A549 (cell line): ENCODE measurements around the gene SLC22A7. TPM values are rescaled to one million over a fixed set of nuclear protein-coding genes. Genes with fewer than 3 reads are reported as not detected.

Experiments
- ATAC-seq, 2 experiments: fragments of 200-7000 bp in 1 of 2; fragments of >200 bp in 1 of 2; cut with Nextera tagmentation in 1 of 2; cut with Tn5 transposase in 1 of 2; 3 replicates each; pipeline versions ENCODE4 v1.8.0 to v1.9.1; 2018 to 2020; ENCODE audit warnings: mild to moderate bottlenecking in 1 of 2, moderate library complexity in 1 of 2
- CTCF ChIA-PET: fragments of 300-600 bp; sonication (Branson Sonifier 250); formaldehyde crosslinking; extraction: SDS; loops from one replicate; lab custom pipeline; 2021; ENCODE audit warnings: antibody characterized with exemption, inconsistent platforms; lab: Yijun Ruan, JAX
- POLR2A ChIA-PET: fragments of 350-600 bp; formaldehyde crosslinking; extraction: SDS; loops from one replicate; lab custom pipeline; 2021; ENCODE audit warnings: antibody characterized with exemption, inconsistent platforms; lab: Yijun Ruan, JAX
- DNase-seq, 2 experiments: peaks; one replicate each; pipeline versions ENCODE4 v3.0.0 to v3.0.0-alpha.2; 2011 to 2016; ENCODE audit warnings: low read depth in 1 of 2, low spot score in 1 of 2
- FAIRE-seq: peaks from 2 replicates; lab custom pipeline; 2011; peaks lifted over from hg19 to GRCh38; lab: Jason Lieb, UNC
- H3K27ac ChIP-seq, 2 experiments: fragments of >200 bp; sonication (Bioruptor Twin); formaldehyde crosslinking; 3 replicates each; pipeline ENCODE4 v1.5.1; 2016 to 2017
- H3K4me1 ChIP-seq: fragments of >200 bp; sonication (Bioruptor Twin); formaldehyde crosslinking; 3 replicates; pipeline ENCODE4 v1.6.1; 2016
- H3K4me2 ChIP-seq: fragments of >200 bp; sonication (Bioruptor Twin); formaldehyde crosslinking; 3 replicates; pipeline ENCODE4 v1.6.1; 2016
- H3K4me3 ChIP-seq: fragments of >200 bp; sonication (Bioruptor Twin); formaldehyde crosslinking; 3 replicates; pipeline ENCODE4 v1.5.1; 2016
- H3K9me3 ChIP-seq: fragments of >200 bp; sonication (Bioruptor Twin); formaldehyde crosslinking; 3 replicates; pipeline ENCODE4 v1.6.1; 2016
- BHLHE40 ChIP-seq: IDR thresholded peaks from 2 replicates; pipeline ENCODE4 v1.6.1; 2012; ENCODE audit warnings: low read depth, low read length, inconsistent platforms
- CEBPB ChIP-seq, 2 experiments: fragments of >200 bp in 1 of 2; sonication (Bioruptor Twin) in 1 of 2; formaldehyde crosslinking in 1 of 2; IDR thresholded peaks; 2 replicates each; pipeline ENCODE4 v1.6.1; 2012 to 2016
- CHD4 ChIP-seq: fragments of 200-600 bp; sonication (generic); IDR thresholded peaks from 2 replicates; pipeline ENCODE4 v1.6.1; 2016; ENCODE audit warnings: antibody characterized with exemption, mild to moderate bottlenecking, borderline replicate concordance
- EHF ChIP-seq: fragments of 250-450 bp; sonication (Bioruptor Pico); IDR thresholded peaks from 2 replicates; pipeline ENCODE4 v1.5.0; 2020; ENCODE audit warnings: mild to moderate bottlenecking
- EP300 ChIP-seq, 2 experiments: fragments of >200 bp; sonication (Bioruptor Twin); formaldehyde crosslinking; IDR thresholded peaks; 2 replicates in 1 of 2; 3 replicates in 1 of 2; pipeline ENCODE4 v1.6.1; 2016 to 2017
- FOXS1 ChIP-seq: fragments of 250-450 bp; sonication (Bioruptor Pico); IDR thresholded peaks from 2 replicates; pipeline ENCODE4 v1.5.0; 2020; ENCODE audit warnings: mild to moderate bottlenecking, moderate library complexity
- HDAC2 ChIP-seq: fragments of 200-600 bp; sonication (generic); IDR thresholded peaks from 2 replicates; pipeline ENCODE4 v1.6.1; 2016
- HEYL ChIP-seq: fragments of 250-450 bp; sonication (Bioruptor Pico); IDR thresholded peaks from 2 replicates; pipeline ENCODE4 v1.8.0; 2021; ENCODE audit warnings: mild to moderate bottlenecking, moderate library complexity
- HOXB13 ChIP-seq: fragments of 250-450 bp; sonication (Bioruptor Pico); IDR thresholded peaks from 2 replicates; pipeline ENCODE4 v1.5.0; 2020; ENCODE audit warnings: low read depth, mild to moderate bottlenecking, moderate library complexity
- JUNB ChIP-seq: fragments of >200 bp; sonication (Bioruptor Twin); formaldehyde crosslinking; IDR thresholded peaks from 2 replicates; pipeline ENCODE4 v1.6.1; 2016
- MAX ChIP-seq: IDR thresholded peaks from 2 replicates; pipeline ENCODE4 v1.6.1; 2012
- MAZ ChIP-seq: fragments of 150-350 bp; IDR thresholded peaks from 2 replicates; pipeline ENCODE4 v1.6.1; 2014; ENCODE audit warnings: antibody characterized with exemption, low read depth, low read length, borderline replicate concordance
- MYC ChIP-seq: IDR thresholded peaks from 2 replicates; pipeline ENCODE4 v1.6.1; 2012; ENCODE audit warnings: mild to moderate bottlenecking, inconsistent platforms, low read length, improper control_type of control experiment, borderline replicate concordance
- NFE2L2 ChIP-seq: fragments of 150-350 bp; conservative IDR thresholded peaks from 2 replicates; pipeline ENCODE4 v1.6.1; 2014; ENCODE audit warnings: low read length
- NR3C1 ChIP-seq: fragments of >200 bp; sonication (Bioruptor Twin); formaldehyde crosslinking; IDR thresholded peaks from 3 replicates; pipeline ENCODE4 v1.6.1; 2017
- POLR2A ChIP-seq: IDR thresholded peaks from 2 replicates; pipeline ENCODE4 v1.6.1; 2012; ENCODE audit warnings: mild to moderate bottlenecking, low read length
- POLR2AphosphoS2 ChIP-seq: conservative IDR thresholded peaks from 2 replicates; pipeline ENCODE4 v1.6.1; 2012; ENCODE audit warnings: low read length, improper control_type of control experiment, inconsistent platforms
- RARB ChIP-seq: fragments of 250-450 bp; sonication (Bioruptor Pico); IDR thresholded peaks from 2 replicates; pipeline ENCODE4 v1.8.0; 2021; ENCODE audit warnings: mild to moderate bottlenecking, moderate library complexity
- REST ChIP-seq: fragments of 200-600 bp; sonication (generic); IDR thresholded peaks from 2 replicates; pipeline ENCODE4 v1.6.1; 2016; ENCODE audit warnings: antibody characterized with exemption, mild to moderate bottlenecking, moderate library complexity
- RFX5 ChIP-seq: fragments of 450-650 bp; IDR thresholded peaks from 2 replicates; pipeline ENCODE4 v1.7.1; 2014; ENCODE audit warnings: antibody characterized with exemption, mild to moderate bottlenecking, moderate library complexity
- RNF2 ChIP-seq: fragments of 200-600 bp; sonication (generic); IDR thresholded peaks from 2 replicates; pipeline ENCODE4 v1.6.1; 2016; ENCODE audit warnings: low read depth, mild to moderate bottlenecking, antibody characterized with exemption, moderate library complexity, borderline replicate concordance
- SREBF2 ChIP-seq: fragments of 450-650 bp; IDR thresholded peaks from 2 replicates; pipeline ENCODE4 v1.6.1; 2014; ENCODE audit warnings: mild to moderate bottlenecking, moderate library complexity
- ZFP36 ChIP-seq: fragments of 450-650 bp; IDR thresholded peaks from 2 replicates; pipeline ENCODE4 v1.6.1; 2014; ENCODE audit warnings: borderline replicate concordance; ENCODE audit not compliant: partially characterized antibody
- ZSCAN20 ChIP-seq: fragments of 250-450 bp; sonication (Bioruptor Pico); IDR thresholded peaks from 2 replicates; pipeline ENCODE4 v1.8.0; 2022; ENCODE audit warnings: mild to moderate bottlenecking, moderate library complexity
- WGBS: methylation state at CpG from one replicate; pipeline ENCODE4 v1.1.6; 2017; ENCODE audit errors: missing lambda C conversion rate; 5-methylcytosine and 5-hydroxymethylcytosine counted together
- polyA plus RNA-seq, 4 experiments: library from polyadenylated mRNA; depleted of rRNA in 3 of 4; stranded (reverse); fragments of >200 nt; fragmentation: RNase III in 1 of 4; extraction: RNeasy Plus Mini Kit Qiagen cat#74134 plus additional on column Dnase treatment in 1 of 4; gene quantifications; 2 replicates in 3 of 4; 3 replicates in 1 of 4; pipeline ENCODE4 v1.2.3, GENCODE V29; 2011 to 2017
- TF ChIP-seq, protein P1 (sequence below): fragments of >200 bp; sonication (Bioruptor Twin); formaldehyde crosslinking; IDR thresholded peaks from 3 replicates; pipeline ENCODE4 v1.5.1; 2016
- TF ChIP-seq, protein P2 (sequence below): fragments of >200 bp; sonication (Bioruptor Twin); formaldehyde crosslinking; IDR thresholded peaks from 2 replicates; pipeline ENCODE4 v1.6.1; 2016
- TF ChIP-seq, protein P3 (sequence below): IDR thresholded peaks from 2 replicates; pipeline ENCODE4 v1.6.1; 2012; ENCODE audit warnings: low read depth, borderline replicate concordance
- TF ChIP-seq, protein P4 (sequence below): fragments of >200 bp; sonication (Bioruptor Twin); formaldehyde crosslinking; IDR thresholded peaks from 3 replicates; pipeline ENCODE4 v1.6.1; 2016

Gene SLC22A7
- polyA plus RNA-seq, 2 of the 4 experiments (the other 2 are of a cell fraction) = not detected

DNA sequence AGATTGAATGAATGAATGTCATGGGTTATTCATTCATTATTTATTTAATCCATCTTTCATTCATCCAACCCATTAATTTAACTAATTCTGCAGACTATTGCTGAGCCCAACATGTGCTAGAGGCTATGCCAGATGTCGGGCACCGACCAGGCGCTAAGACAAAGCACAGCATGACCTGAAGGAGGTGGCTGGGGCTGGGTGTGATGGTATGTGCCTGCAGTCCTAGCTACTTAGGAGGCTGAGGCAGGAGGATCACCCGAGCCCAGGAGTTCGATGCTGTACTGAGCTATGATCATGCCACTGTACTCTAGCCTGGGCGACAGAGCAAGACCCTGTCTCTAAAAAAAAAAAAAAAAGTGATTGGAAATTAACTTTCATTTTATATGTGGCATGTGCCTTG, 5.7 kb upstream of the SLC22A7 start:
- 88% methylated on average over 6 of the region's 6 CpGs for WGBS
- DNase-seq (no peak), ATAC-seq (no peak), FAIRE-seq (no peak)
- Histone ChIP-seq H3K9me3 (no peaks in the 10 kb centered on the region), H3K4me3 (no peak overlapping the region), H3K4me1 (peaks cover 8% of the 10 kb centered on the region; the same call in 2 of the 3 replicates), H3K27ac (no peak overlapping the region), H3K4me2 (no peak overlapping the region)
- ChIA-PET POLR2A (no interaction called here), CTCF (interaction anchor here (0.9 to 1.7 kb wide), 3 partner anchors 8 to 45 kb away, joined by 3 to 6 read pairs (median 5); partner anchors contain the start of gene CRIP3)
- TF ChIP-seq RNF2 (no peak), HOXB13 (CRISPR knock-in tag) (no peak), ZSCAN20 (CRISPR knock-in tag) (no peak), SREBF2 (no peak), EP300 (IDR thresholded peaks at IDR 0.05) (no peak), HEYL (CRISPR knock-in tag) (no peak), RARB (CRISPR knock-in tag) (no peak), RFX5 (no peak), ZFP36 (no peak), NFE2L2 (no peak)
- TF ChIP-seq, protein P1, sequence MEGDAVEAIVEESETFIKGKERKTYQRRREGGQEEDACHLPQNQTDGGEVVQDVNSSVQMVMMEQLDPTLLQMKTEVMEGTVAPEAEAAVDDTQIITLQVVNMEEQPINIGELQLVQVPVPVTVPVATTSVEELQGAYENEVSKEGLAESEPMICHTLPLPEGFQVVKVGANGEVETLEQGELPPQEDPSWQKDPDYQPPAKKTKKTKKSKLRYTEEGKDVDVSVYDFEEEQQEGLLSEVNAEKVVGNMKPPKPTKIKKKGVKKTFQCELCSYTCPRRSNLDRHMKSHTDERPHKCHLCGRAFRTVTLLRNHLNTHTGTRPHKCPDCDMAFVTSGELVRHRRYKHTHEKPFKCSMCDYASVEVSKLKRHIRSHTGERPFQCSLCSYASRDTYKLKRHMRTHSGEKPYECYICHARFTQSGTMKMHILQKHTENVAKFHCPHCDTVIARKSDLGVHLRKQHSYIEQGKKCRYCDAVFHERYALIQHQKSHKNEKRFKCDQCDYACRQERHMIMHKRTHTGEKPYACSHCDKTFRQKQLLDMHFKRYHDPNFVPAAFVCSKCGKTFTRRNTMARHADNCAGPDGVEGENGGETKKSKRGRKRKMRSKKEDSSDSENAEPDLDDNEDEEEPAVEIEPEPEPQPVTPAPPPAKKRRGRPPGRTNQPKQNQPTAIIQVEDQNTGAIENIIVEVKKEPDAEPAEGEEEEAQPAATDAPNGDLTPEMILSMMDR = no peak

- DNase-seq (no peak), FAIRE-seq (no peak), ATAC-seq (no peak)
- TF ChIP-seq, protein P2, sequence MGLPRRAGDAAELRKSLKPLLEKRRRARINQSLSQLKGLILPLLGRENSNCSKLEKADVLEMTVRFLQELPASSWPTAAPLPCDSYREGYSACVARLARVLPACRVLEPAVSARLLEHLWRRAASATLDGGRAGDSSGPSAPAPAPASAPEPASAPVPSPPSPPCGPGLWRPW = no peak
- no peak for TF ChIP-seq BHLHE40
- no peak for TF ChIP-seq POLR2AphosphoS2
- TF ChIP-seq, protein P3, sequence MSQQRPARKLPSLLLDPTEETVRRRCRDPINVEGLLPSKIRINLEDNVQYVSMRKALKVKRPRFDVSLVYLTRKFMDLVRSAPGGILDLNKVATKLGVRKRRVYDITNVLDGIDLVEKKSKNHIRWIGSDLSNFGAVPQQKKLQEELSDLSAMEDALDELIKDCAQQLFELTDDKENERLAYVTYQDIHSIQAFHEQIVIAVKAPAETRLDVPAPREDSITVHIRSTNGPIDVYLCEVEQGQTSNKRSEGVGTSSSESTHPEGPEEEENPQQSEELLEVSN = no peak
- no peak for TF ChIP-seq REST
- no peak for TF ChIP-seq MAX
- no peak for TF ChIP-seq MAZ
- no peak for TF ChIP-seq FOXS1 (CRISPR knock-in tag)
- TF ChIP-seq EHF (CRISPR knock-in tag) = no peak
- TF ChIP-seq, protein P4, sequence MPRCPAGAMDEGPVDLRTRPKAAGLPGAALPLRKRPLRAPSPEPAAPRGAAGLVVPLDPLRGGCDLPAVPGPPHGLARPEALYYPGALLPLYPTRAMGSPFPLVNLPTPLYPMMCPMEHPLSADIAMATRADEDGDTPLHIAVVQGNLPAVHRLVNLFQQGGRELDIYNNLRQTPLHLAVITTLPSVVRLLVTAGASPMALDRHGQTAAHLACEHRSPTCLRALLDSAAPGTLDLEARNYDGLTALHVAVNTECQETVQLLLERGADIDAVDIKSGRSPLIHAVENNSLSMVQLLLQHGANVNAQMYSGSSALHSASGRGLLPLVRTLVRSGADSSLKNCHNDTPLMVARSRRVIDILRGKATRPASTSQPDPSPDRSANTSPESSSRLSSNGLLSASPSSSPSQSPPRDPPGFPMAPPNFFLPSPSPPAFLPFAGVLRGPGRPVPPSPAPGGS = no peak
- no peak for TF ChIP-seq POLR2A
- TF ChIP-seq MYC = no peak
- no peak for TF ChIP-seq RNF2
- no peak for TF ChIP-seq NR3C1
- no peak for TF ChIP-seq CHD4
- no peak for TF ChIP-seq ZFP36
- no peak for TF ChIP-seq JUNB
- no peak for TF ChIP-seq HDAC2
- TF ChIP-seq CEBPB (IDR thresholded peaks at IDR 0.05) = no peak
- Histone ChIP-seq H3K27ac (no peak overlapping the region), H3K4me2 (no peak overlapping the region), H3K9me3 (no peaks in the 10 kb centered on the region), H3K4me3 (no peak overlapping the region), H3K4me1 (peaks cover 6% of the 10 kb centered on the region; the same call in 1 of the 3 replicates)
- ChIA-PET POLR2A (no interaction called here), CTCF (interaction anchor here (0.9 to 1.7 kb wide), 2 partner anchors 16 to 44 kb away, joined by 3 to 6 read pairs; partner anchors contain the start of gene CRIP3)
- WGBS = 42% methylated on average over 5 of the region's 5 CpGs
Observed at GRCh38 chr6:43292763-43293318, 5.2 kb upstream of the SLC22A7 start.
